GM10248 (cell line): ENCODE data around the gene MVP.
"Not testable (repeated sequence)": the region's sequence is repeated elsewhere in the genome, so short reads cannot be mapped to it uniquely, and the experiment has no call there.

ENCODE experiments used
- CTCF ChIA-PET: fragments of 300-600 bp; sonication (Branson Sonifier 250); formaldehyde crosslinking; extraction: SDS; loops from one replicate; lab custom pipeline; 2021; ENCODE audit warnings: antibody characterized with exemption; lab: Yijun Ruan, JAX
- POLR2A ChIA-PET: fragments of 350-650 bp; sonication (Branson Sonifier 250); formaldehyde crosslinking; extraction: SDS; loops from one replicate; lab custom pipeline; 2020; ENCODE audit warnings: antibody characterized with exemption; lab: Yijun Ruan, JAX
- DNase-seq: peaks from one replicate; pipeline ENCODE4 v3.0.0; 2012; ENCODE audit errors: extremely low spot score
- TF ChIP-seq, protein P1 (sequence below): IDR thresholded peaks from 2 replicates; pipeline ENCODE4 v1.5.1; 2012; ENCODE audit warnings: mild to moderate bottlenecking, low read depth; ENCODE audit errors: extremely low read depth, missing control alignments, control extremely low read depth

MVP gene

DNA sequence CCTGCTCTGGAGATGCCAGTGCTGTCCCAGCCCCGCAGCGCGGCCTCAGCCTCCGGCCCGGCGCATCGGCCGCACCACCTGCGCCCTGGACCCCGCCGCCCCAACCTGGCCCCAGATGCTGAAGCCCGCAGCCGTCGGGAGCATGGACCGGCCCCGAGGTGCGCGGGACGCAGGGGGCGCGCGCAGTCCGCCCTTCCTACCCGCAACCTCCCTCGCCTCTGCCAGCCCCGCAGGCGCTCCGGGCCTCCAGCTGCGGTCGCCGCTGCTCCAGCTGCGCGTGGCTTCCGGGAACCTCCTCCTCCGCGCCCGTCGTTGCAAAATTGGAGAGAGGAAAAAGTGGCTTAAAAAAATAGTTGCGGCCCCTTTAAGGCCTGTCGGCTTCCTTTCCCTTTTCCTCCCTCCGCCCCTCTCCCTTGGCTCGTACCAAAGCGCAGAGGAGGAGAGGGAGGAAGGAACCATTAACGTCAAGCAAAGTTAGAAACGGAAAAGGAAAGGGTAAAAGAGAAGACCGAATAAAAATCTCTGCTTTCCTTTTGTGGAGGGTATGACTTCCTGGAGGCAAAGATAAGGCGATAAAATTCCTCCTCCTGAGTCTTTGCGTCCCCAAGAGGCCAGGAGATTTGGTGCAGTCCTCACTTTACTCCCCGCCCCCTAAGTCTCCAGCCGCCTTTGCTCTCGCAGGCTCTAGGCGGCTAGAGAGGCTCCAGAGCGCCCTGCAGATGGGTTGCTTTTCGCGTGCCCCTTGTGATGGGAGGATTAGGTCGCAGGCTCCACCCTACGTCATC, 42.8 kb downstream of the MVP start, which contains the start of gene CDIPT:
Gene CDIPT (minus strand): TSS at position 343 of the 785 bp plus-strand sequence. CDS start 369 bp downstream, outside the sequence.
- TF ChIP-seq, protein P1, sequence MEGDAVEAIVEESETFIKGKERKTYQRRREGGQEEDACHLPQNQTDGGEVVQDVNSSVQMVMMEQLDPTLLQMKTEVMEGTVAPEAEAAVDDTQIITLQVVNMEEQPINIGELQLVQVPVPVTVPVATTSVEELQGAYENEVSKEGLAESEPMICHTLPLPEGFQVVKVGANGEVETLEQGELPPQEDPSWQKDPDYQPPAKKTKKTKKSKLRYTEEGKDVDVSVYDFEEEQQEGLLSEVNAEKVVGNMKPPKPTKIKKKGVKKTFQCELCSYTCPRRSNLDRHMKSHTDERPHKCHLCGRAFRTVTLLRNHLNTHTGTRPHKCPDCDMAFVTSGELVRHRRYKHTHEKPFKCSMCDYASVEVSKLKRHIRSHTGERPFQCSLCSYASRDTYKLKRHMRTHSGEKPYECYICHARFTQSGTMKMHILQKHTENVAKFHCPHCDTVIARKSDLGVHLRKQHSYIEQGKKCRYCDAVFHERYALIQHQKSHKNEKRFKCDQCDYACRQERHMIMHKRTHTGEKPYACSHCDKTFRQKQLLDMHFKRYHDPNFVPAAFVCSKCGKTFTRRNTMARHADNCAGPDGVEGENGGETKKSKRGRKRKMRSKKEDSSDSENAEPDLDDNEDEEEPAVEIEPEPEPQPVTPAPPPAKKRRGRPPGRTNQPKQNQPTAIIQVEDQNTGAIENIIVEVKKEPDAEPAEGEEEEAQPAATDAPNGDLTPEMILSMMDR: peak; percentile 91
- POLR2A ChIA-PET: interaction anchor here (0.8 to 1.3 kb wide), 2 partner anchors 8 to 15 kb away, joined by 3 to 6 read pairs; no protein-coding TSS in a partner anchor
- peak; percentile 95 for DNase-seq
- CTCF ChIA-PET: interaction anchor here (1.0 to 4.0 kb wide), 6 partner anchors 14 to 98 kb away, joined by 3 to 26 read pairs (median 4); partner anchors contain the start of genes PAGR1 and SEZ6L2

DNA sequence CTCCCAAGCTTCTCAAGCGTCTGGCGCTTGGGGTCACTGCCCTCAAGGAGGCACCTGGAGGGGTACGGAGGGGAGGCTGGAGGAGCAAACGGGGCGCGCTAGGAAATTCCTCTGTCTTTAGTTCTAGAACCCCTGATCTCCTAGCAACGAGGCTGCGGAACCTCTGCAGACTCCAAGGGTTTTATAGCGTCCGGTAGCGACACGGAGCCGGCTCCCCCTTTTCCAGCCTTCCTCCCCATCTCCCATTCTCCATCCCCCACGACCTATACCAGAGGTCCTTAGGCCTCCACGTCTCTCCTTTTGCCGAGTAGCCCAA, 43.4 kb downstream of the MVP start:
- DNase-seq: no peak
- ChIA-PET POLR2A (interaction anchor here (0.8 to 1.3 kb wide), 2 partner anchors 9 to 15 kb away, joined by 3 to 6 read pairs; no protein-coding TSS in a partner anchor), CTCF (interaction anchor here (1.0 to 4.0 kb wide), 6 partner anchors 14 to 98 kb away, joined by 3 to 26 read pairs (median 4); partner anchors contain the start of genes PAGR1 and SEZ6L2)

DNA sequence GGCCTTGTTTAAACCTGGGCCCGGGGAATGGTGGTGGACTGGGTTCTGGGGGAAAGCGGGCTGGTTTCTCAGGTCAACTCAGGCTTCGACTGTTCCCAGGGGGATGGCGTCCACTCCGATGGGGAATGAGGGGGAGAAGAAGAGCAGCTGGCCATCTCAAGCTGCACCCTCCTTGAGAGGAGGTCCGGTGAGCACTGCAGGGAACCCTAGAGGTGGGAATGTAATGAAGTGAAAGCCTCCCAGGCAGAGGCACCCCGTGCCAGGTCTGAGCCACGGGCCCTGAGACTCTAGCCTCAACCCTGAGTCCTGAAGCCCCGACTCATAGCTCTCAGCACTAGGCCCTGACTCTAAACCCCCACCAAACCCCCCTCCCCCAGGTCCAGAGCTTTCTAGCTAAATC, 43.9 kb downstream of the MVP start:
- TF ChIP-seq, protein P1: no peak
- no peak for DNase-seq
- CTCF ChIA-PET: interaction anchor here (0.7 to 4.0 kb wide), 5 partner anchors 13 to 97 kb away, joined by 3 to 26 read pairs (median 4); partner anchors contain the start of gene PAGR1
- POLR2A ChIA-PET: interaction anchor here (0.6 to 1.3 kb wide), 2 partner anchors 9 to 62 kb away, joined by 6 to 7 read pairs; no protein-coding TSS in a partner anchor

More for the DNA sequence above, 43.4 kb downstream of the MVP start:
- TF ChIP-seq, protein P1: no peak

DNA sequence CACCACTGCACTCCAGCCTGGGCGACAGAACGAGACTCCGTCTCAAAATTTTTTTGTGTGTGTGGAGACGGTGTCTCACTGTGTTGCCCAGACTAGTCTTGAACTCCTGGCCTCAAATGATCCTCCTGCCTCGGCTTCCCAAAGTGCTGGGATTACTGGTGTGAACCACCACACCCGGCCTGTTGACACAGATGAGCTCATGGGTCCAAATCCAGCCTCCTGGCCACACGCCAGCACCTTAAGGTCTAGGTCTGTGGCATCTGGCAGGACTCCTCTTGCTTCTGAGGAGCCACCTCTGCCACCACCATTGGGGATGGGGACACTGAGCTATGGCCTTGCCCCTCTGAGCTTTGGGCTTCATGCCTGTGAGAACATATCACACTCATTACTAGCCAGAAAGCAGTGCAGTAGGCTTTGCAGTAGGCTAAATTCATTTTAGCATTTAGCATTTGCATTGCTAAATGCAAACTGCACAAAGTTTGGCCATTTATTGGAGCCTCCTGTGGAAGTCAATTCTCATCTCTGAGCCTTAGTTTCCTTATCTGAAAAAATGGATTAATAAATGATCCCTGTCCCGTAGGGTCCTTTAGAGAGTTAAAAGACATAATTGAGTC, 48.2 kb downstream of the MVP start:
- CTCF ChIA-PET: interaction anchor here (0.9 kb wide), 1 partner anchor 20 kb away, joined by 5 read pairs; no protein-coding TSS in a partner anchor
- POLR2A ChIA-PET: no interaction called here
- no peak for DNase-seq
- TF ChIP-seq, protein P1: no peak

DNA sequence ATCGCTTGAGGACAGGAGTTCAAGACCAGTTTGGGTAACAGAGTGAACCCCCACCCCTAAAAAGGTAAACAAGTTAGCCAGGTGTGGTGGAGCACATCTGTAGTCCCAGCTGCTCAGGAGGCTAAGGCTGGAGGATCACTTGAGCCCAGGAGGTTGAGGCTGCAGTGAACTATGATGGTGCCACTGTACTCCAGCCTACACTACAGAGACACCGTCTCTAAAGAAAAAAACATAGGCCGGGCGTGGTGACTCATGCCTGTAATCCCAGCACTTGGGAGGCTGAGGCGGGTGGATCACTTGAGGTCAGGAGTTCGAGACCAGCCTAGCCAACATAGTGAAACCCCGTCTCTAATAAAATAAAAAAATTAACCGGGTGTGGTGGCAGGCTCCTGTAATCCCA, 48.8 kb downstream of the MVP start:
- POLR2A ChIA-PET, DNase-seq: not testable (repeated sequence)
- CTCF ChIA-PET: interaction anchor here (0.9 kb wide), 1 partner anchor 21 kb away, joined by 5 read pairs; no protein-coding TSS in a partner anchor

DNA sequence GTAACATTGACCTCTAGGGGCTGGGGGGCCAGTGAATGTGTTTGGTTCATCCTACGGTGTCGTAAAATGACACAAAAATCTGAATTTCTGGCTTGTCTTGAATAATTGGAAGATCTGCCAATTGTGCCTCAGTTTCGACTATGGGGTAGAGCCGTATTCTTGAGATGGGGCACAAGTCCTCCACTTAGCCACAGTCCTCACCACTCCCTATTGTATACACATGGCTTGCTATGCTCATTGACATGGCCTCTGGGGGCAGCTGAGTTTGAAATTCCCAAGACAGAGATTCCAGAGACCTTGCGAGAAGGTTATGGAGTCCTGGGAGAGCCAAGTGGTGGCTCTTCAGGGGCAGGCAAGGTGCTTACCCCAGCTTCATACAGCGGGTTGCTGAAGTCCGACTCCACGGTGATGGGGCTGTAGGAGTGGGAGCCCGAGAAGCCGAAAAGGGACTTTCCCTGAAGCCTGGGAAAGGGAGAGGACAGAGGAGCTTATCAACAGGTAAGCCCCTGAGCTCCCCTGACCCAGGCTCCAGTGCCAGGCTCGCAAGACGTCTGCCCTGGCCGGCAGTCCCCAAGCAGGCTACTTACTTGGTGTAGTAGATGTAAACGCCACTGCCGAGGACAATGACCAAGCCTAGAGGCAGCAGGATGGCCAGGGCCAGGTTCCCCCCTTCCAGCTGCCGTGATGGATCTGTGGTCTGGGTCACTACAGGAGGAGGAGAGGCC, 51.7 kb downstream of the MVP start:
- no peak for DNase-seq
- POLR2A ChIA-PET: no interaction called here
- CTCF ChIA-PET: no interaction called here
- TF ChIP-seq, protein P1: no peak
